Measurements from ENCODE around the gene EPB41L1. TPM values are rescaled to one million over a fixed set of nuclear protein-coding genes. Genes with fewer than 3 reads are reported as not detected.

EPB41L1 gene
- total RNA-seq, result 19.6 TPM
- long read RNA-seq, partial matches to known transcripts, result 1 of 5 reads
- long read RNA-seq, other reads (novel, unspliced or antisense), result 4 of 5 reads

- DNase-seq (no peak), ATAC-seq (no peak)
- intact Hi-C loops (cut with micrococcal nuclease), result loop anchor here (5.0 kb wide), 1 partner anchor 42 kb away; no protein-coding TSS in a partner anchor
Observed at GRCh38 chr20:36154700-36155628, at the start of gene EPB41L1. Gene EPB41L1, plus strand, starts transcription at chr20:36154740. Its CDS starts 19,038 bp downstream, at chr20:36173778.

DNA sequence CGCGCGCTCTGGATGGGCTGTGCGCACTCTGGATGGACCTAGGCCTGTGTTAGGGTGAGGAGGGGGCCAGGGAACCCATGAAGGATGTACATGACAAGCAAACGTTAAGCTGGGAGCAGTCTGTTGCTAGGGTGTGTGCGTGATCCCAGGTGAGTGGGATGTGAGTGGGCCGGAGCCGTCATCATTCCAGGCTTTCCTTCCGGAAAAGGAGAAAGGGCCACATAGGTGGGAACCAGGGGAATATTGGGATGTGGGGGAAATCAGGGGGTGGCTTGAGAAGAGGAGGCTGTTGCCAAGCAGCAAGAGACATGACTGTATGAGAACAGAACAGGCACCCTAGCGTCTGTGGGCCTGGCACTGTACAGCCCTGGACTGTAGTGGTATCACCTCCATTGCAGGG lies 49.7 kb upstream of the EPB41L1 start:
- intact Hi-C loops (cut with micrococcal nuclease), result no loop called here
- DNase-seq (no peak), ATAC-seq (no peak)

DNA sequence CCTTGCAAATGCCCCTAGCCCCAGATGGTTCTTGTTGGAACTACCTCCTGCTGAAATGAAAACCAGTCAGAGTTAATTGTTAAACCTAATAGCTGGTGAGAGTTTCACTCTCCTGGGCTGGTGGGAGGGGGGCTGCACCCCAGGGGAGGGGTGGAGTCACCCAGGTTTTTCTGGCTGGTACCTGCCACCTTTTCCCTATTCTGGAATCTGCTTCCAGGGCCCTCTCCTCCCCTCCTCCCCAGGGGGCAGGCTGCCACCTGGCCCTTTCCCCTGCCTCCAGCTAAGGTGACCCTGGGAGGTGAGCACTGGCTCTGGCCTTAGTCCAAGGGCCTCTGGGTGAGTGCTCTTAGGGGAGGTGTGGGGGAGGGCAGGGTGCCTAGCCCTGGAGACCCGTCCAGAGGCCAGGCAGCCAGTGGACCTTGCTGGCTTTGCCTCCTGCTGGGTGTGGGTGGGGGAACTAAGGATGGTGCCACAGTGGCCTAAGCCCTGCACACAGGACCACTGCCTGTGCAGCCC lies 48.8 kb upstream of the EPB41L1 start:
- intact Hi-C loops (cut with micrococcal nuclease), result no loop called here
- DNase-seq (no peak), ATAC-seq (peak; percentile 52)

DNA sequence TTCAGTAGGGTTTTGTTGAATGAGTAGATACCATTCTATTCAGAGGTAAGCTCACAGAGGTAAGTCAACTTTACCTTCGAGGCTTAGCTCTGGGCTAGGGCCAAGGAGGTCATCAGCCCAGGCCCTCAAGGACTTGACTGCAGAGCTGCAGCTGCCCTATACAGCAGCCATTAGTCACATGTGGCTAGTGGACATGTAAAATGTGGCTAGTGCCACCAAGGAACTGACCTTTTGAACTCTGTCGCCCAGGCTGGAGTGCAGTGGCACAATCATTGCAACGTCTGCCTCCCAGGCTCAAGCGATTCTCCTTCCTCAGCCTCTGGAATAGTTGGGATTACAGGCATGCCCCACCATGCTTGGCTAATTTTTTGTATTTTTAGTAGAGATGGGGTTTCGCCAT lies 47.9 kb upstream of the EPB41L1 start:
- ATAC-seq, result no peak
- no peak for DNase-seq
- intact Hi-C loops (cut with micrococcal nuclease), result no loop called here

- intact Hi-C loops (cut with micrococcal nuclease), result no loop called here
- ATAC-seq (no peak), DNase-seq (no peak)
Observed at GRCh38 chr20:36107881-36108280, 46.7 kb upstream of the EPB41L1 start.

DNA sequence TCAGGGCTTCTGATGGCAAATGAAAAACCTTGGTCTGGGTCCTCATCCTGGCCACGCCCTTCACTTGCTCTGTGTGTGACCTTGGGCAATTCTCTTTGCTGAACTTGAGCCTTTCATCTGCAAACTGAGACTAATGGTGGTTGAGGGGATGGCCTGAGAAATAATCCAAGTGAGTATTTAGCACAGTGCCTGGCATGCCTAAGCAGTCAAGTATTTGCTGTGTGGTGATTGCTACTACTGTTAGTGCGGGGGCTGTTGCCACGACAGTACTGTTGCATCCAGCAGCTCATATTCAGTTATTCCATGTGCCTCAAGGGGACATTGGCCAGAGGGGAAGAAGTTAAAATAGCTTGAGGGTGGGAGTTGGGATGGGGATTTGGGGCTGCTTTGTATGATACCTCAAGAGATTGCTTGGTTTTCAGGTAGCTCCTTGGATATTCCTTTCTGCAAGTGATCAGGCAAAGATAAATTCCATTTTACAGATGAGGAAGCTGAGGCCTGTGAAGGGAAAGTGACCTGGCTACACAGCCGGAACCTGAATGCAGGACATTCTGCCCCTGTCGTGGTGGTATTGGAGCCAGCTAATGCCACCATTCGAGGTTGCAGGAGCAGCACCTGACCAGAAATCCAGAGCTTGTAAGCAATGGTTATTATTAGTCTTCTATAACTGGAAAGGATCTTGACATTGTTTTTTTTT lies 45.1 kb upstream of the EPB41L1 start:
- no peak for ATAC-seq
- no peak for DNase-seq
- intact Hi-C loops (cut with micrococcal nuclease), result no loop called here

- no peak for DNase-seq
- ATAC-seq, result no peak
- intact Hi-C loops (cut with micrococcal nuclease), result no loop called here
Observed at GRCh38 chr20:36110994-36111393, 43.5 kb upstream of the EPB41L1 start.

DNA sequence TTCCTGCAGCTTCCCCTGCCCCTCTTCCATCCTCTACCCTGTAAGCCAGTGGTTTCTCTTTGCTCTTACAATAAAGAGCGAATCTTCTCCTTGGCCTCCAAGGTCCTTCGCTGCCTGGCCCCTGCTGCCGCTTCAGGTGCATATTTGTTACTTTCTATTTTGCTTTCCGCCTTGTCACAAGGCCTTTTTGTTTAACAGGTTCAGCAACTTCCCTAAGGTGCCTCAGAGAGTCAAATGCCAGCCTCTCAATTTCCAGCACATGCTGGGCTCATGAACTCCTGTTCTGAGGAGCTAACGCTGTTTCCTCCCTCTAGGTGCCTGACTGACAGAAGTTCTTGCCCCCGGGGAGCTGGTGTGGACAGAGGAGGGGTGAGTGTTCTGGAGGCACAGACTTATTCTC lies 42.4 kb upstream of the EPB41L1 start:
- DNase-seq (no peak), ATAC-seq (no peak)
- intact Hi-C loops (cut with micrococcal nuclease), result no loop called here

DNA sequence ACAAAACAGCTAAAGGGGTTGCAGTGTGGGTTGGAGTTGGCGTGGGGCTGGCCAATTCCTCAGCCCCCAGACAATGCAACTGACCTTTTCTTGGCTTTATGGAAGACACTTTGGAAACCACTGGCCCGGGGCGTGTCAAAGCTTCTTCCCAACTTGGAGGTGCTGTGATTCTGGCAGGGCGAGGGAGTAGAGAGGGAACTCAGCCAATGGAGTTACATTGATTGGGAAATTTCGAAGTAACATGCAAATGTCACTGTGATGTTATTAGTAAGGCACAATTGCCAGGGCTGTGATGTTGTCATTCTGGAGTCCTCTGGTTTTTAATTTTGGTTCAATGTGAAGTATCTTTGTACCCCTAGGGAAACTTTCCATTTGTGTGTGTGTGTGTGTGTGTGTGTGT lies 41.5 kb upstream of the EPB41L1 start:
- intact Hi-C loops (cut with micrococcal nuclease), result no loop called here
- DNase-seq (no peak), ATAC-seq (no peak)

DNA sequence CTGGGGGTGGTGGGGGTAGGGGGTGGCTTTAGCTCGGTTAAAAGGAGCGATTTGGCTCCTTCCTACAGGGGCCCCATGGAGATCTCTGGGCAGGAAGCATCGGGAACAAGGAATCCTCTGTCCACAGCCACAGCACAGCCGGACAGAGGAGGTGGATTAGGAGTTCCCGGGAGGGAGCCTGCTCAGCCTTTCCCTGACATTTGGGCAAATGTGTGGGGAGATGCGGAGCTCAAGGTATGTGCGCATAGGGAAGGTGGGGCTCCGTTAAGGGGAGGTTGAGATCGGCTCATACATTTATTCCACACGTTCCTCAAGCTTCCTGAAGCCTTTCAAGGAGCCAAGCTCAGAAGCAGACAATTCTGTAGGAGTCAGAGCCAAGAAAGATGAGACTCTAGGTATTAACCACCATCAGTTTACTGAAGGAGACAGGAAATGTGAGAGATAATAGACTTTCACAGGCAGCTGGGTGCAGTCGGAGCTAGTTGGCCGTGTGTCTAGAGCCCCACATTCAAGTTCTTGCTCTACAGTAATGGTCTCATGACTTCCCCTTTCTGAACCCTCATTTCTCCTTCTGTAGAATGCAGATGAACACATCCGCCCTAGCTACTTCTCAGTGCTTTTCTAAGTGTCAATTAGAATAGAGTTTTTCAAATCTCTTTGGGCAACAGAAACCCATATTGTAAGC lies 40.8 kb upstream of the EPB41L1 start:
- intact Hi-C loops (cut with micrococcal nuclease), result no loop called here
- ATAC-seq, result peak; percentile 51
- no peak for DNase-seq

- DNase-seq (no peak), ATAC-seq (no peak)
- intact Hi-C loops (cut with micrococcal nuclease), result no loop called here
Observed at GRCh38 chr20:36114707-36115106, 39.8 kb upstream of the EPB41L1 start.

GRCh38 chr20:36115925-36116324 lies 38.6 kb upstream of the EPB41L1 start:
- DNase-seq (no peak), ATAC-seq (no peak)
- intact Hi-C loops (cut with micrococcal nuclease), result no loop called here

GRCh38 chr20:36116807-36117441 lies 37.6 kb upstream of the EPB41L1 start:
- DNase-seq, result no peak
- ATAC-seq, result no peak
- intact Hi-C loops (cut with micrococcal nuclease), result no loop called here

DNA sequence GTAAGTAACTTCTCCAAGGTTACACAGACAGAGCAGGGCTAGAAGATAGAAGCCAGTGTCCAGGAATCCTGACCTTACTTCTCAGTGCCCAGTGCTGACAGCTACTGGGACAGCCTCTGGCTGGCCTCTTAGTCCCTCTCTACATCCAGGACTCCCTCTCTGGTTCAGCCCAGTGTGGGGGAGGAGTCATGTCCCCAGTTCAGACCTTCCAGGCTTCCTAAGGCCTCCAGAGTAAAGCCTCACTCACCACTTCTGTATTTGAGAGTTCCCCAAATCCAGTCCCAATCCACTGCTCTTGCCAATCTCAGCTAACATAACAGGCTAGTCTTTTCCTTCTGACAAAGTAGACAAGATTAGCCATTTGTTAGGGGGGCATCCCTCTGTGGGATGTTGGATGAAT lies 36.9 kb upstream of the EPB41L1 start:
- intact Hi-C loops (cut with micrococcal nuclease), result no loop called here
- ATAC-seq, result peak; percentile 78
- peak; percentile 45 for DNase-seq

GRCh38 chr20:36118371-36118770 lies 36.2 kb upstream of the EPB41L1 start:
- ATAC-seq (no peak), DNase-seq (no peak)
- intact Hi-C loops (cut with micrococcal nuclease), result no loop called here

- ATAC-seq, result no peak
- DNase-seq, result no peak
- intact Hi-C loops (cut with micrococcal nuclease), result no loop called here
Observed at GRCh38 chr20:36119537-36119936, 35.0 kb upstream of the EPB41L1 start.

DNA sequence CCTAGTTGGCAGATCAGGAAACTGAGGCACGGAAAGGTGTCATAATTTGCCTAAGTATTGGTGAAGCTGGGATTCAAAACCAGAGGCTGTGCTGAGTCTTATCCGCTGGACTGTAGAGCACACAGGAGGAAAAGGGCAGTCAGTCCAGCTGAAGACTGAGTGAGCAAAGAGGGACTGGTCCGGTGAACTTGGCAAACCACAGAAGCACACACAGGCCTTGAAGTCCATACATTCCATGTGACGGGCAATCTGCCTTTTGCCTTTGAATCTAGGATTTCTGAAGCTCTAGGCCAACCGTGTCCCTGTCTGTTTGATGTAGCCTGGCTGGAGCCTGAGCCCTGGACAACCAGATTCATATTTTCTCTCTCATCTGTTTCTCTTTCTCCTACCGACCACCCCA lies 34.3 kb upstream of the EPB41L1 start:
- no peak for DNase-seq
- intact Hi-C loops (cut with micrococcal nuclease), result no loop called here
- ATAC-seq, result no peak

- intact Hi-C loops (cut with micrococcal nuclease), result no loop called here
- ATAC-seq, result no peak
- no peak for DNase-seq
Observed at GRCh38 chr20:36120991-36121390, 33.5 kb upstream of the EPB41L1 start.

Measured in left ventricle myocardium superior (tissue), 1 donor.